Neural cell (in vitro differentiated cells): ENCODE results near the gene ANKEF1. TPM values are rescaled to one million over a fixed set of nuclear protein-coding genes. Genes with fewer than 3 reads are reported as not detected.

Experiments used
- H2AFZ ChIP-seq: fragments of 200-600, 300-800 bp; sonication (generic), shearing (Covaris generic); 2 replicates; pipeline ENCODE4 v1.6.0; 2014; ENCODE audit warnings: low read depth, mild to moderate bottlenecking, antibody characterized with exemption, low read length, moderate library complexity
- H3F3A ChIP-seq: fragments of 200-600 bp; shearing (Covaris generic); 2 replicates; pipeline ENCODE4 v1.6.1; 2016; ENCODE audit warnings: mild to moderate bottlenecking, moderate library complexity, mixed read lengths, antibody characterized with exemption, low read length; ENCODE audit not compliant: insufficient read depth, poor library complexity, severe bottlenecking
- H3K27ac ChIP-seq: fragments of 200-600, 300-800 bp; sonication (generic), shearing (Covaris generic); 2 replicates; pipeline ENCODE4 v1.5.1; 2014; ENCODE audit warnings: mild to moderate bottlenecking, low read length, moderate library complexity
- H3K27me3 ChIP-seq: fragments of 300-800, 200-600 bp; sonication (generic), shearing (Covaris generic); 2 replicates; pipeline ENCODE4 v1.6.0; 2014; ENCODE audit warnings: mild to moderate bottlenecking, low read depth, low read length, moderate library complexity; ENCODE audit not compliant: insufficient read depth
- H3K36me3 ChIP-seq: fragments of 300-800, 200-600 bp; sonication (generic), shearing (Covaris generic); 2 replicates; pipeline ENCODE4 v1.5.1; 2014; ENCODE audit warnings: mild to moderate bottlenecking, antibody characterized with exemption, low read length, moderate library complexity; ENCODE audit not compliant: insufficient read depth
- H3K4me2 ChIP-seq: fragments of 300-800, 200-600 bp; sonication (generic), shearing (Covaris generic); 2 replicates; pipeline ENCODE4 v1.6.0; 2014; ENCODE audit warnings: mild to moderate bottlenecking, low read length
- H3K4me3 ChIP-seq: fragments of 300-800, 200-600 bp; sonication (generic), shearing (Covaris generic); 2 replicates; pipeline ENCODE4 v1.5.1; 2014; ENCODE audit warnings: mild to moderate bottlenecking, low read length, moderate library complexity
- H3K79me2 ChIP-seq: fragments of 200-600 bp; shearing (Covaris generic); replicated peaks from 2 replicates; pipeline ENCODE4 v1.6.0; 2014; ENCODE audit warnings: mild to moderate bottlenecking, low read length, moderate library complexity; ENCODE audit not compliant: insufficient read depth
- H3K9ac ChIP-seq: fragments of 300-800, 200-600 bp; sonication (generic), shearing (Covaris generic); 2 replicates; pipeline ENCODE4 v1.6.1; 2016; ENCODE audit warnings: mild to moderate bottlenecking, low read length, mixed read lengths
- H3K9me2 ChIP-seq: fragments of 200-600 bp; shearing (Covaris generic); 2 replicates; pipeline ENCODE4 v1.6.1; 2016; ENCODE audit warnings: mild to moderate bottlenecking, low read length, mixed read lengths; ENCODE audit not compliant: insufficient read depth
- H3K9me3 ChIP-seq: fragments of 200-600, 300-800 bp; sonication (generic), shearing (Covaris generic); 2 replicates; pipeline ENCODE4 v1.6.1; 2016; ENCODE audit warnings: mild to moderate bottlenecking, mixed run types, low read length, moderate library complexity, mixed read lengths
- H4K20me1 ChIP-seq: fragments of 200-600 bp; shearing (Covaris generic); 2 replicates; pipeline ENCODE4 v1.6.1; 2016; ENCODE audit warnings: mild to moderate bottlenecking, mixed run types; ENCODE audit not compliant: insufficient read depth
- EZH2 ChIP-seq: fragments of 200-600, 300-800 bp; shearing (Covaris generic), sonication (generic); IDR thresholded peaks from 2 replicates; pipeline ENCODE4 v1.6.1; 2014; ENCODE audit warnings: antibody characterized with exemption, low read length, borderline replicate concordance, mild to moderate bottlenecking; ENCODE audit not compliant: insufficient read depth, poor library complexity, severe bottlenecking
- MXI1 ChIP-seq: fragments of 450-650 bp; conservative IDR thresholded peaks from 2 replicates; pipeline ENCODE4 v1.6.1; 2014; ENCODE audit warnings: antibody characterized with exemption, mild to moderate bottlenecking; ENCODE audit not compliant: poor library complexity, severe bottlenecking
- POLR2AphosphoS5 ChIP-seq: IDR thresholded peaks from 2 replicates; pipeline ENCODE4 v1.6.1; 2012
- RAD21 ChIP-seq: fragments of 450-650 bp; conservative IDR thresholded peaks from 2 replicates; pipeline ENCODE4 v1.6.1; 2014; ENCODE audit warnings: antibody characterized with exemption, mild to moderate bottlenecking, moderate library complexity
- SMC3 ChIP-seq: fragments of 450-650 bp; conservative IDR thresholded peaks from 2 replicates; pipeline ENCODE4 v1.6.1; 2014; ENCODE audit warnings: antibody characterized with exemption, mild to moderate bottlenecking, moderate library complexity; ENCODE audit not compliant: poor library complexity
- TAF1 ChIP-seq: IDR thresholded peaks from 2 replicates; pipeline ENCODE4 v1.6.1; 2012; ENCODE audit warnings: low read depth
- polyA plus RNA-seq: library from polyadenylated mRNA; depleted of rRNA; stranded (reverse); fragments of >200 nt; gene quantifications from 2 replicates; pipeline ENCODE4 v1.2.3, GENCODE V29; 2014
- TF ChIP-seq, protein P1 (sequence below): IDR thresholded peaks from 2 replicates; pipeline ENCODE4 v1.6.1; 2012; ENCODE audit warnings: borderline replicate concordance

Gene ANKEF1
- polyA plus RNA-seq, 1 donor from 2014 or later: 3.5 TPM

DNA sequence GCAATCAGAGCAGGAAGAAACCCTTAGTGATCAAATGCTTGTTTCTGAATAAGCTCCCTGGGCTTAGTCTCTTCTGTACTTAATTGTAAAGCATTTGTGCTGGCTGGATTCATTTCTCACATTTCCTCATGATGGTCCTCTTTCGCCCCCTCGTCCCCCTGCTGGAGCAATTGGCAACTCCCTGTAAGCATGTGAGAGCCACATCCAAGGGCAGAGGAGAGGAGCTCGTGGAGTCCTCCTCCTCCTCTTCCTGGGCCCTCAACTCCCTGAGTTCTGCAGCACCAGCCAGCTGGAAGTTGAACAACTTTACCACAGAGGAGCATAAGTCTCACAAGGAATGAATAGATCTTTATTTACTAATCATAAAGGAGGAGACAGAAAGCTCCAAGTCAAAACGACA lies 12.6 kb downstream of the ANKEF1 start:
- H2AFZ ChIP-seq: no peak overlapping the region
- no peaks in the 10 kb centered on the region for H3K27me3 ChIP-seq
- no peaks in the 10 kb centered on the region for H4K20me1 ChIP-seq
- no peaks in the 10 kb centered on the region for H3K9me2 ChIP-seq
- H3K4me3 ChIP-seq: no peak overlapping the region
- H3K36me3 ChIP-seq: no peaks in the 10 kb centered on the region
- no peaks in the 10 kb centered on the region for H3K79me2 ChIP-seq
- H3K9ac ChIP-seq: no peak overlapping the region
- no peak overlapping the region for H3K27ac ChIP-seq
- no peak overlapping the region for H3K4me2 ChIP-seq
- TF ChIP-seq POLR2AphosphoS5 (no peak), SMC3 (no peak), EZH2 (no peak)
- TF ChIP-seq, protein P1, sequence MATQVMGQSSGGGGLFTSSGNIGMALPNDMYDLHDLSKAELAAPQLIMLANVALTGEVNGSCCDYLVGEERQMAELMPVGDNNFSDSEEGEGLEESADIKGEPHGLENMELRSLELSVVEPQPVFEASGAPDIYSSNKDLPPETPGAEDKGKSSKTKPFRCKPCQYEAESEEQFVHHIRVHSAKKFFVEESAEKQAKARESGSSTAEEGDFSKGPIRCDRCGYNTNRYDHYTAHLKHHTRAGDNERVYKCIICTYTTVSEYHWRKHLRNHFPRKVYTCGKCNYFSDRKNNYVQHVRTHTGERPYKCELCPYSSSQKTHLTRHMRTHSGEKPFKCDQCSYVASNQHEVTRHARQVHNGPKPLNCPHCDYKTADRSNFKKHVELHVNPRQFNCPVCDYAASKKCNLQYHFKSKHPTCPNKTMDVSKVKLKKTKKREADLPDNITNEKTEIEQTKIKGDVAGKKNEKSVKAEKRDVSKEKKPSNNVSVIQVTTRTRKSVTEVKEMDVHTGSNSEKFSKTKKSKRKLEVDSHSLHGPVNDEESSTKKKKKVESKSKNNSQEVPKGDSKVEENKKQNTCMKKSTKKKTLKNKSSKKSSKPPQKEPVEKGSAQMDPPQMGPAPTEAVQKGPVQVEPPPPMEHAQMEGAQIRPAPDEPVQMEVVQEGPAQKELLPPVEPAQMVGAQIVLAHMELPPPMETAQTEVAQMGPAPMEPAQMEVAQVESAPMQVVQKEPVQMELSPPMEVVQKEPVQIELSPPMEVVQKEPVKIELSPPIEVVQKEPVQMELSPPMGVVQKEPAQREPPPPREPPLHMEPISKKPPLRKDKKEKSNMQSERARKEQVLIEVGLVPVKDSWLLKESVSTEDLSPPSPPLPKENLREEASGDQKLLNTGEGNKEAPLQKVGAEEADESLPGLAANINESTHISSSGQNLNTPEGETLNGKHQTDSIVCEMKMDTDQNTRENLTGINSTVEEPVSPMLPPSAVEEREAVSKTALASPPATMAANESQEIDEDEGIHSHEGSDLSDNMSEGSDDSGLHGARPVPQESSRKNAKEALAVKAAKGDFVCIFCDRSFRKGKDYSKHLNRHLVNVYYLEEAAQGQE: no peak
- no peaks in the 10 kb centered on the region for H3K9me3 ChIP-seq
- no peaks in the 10 kb centered on the region for H3F3A ChIP-seq

DNA sequence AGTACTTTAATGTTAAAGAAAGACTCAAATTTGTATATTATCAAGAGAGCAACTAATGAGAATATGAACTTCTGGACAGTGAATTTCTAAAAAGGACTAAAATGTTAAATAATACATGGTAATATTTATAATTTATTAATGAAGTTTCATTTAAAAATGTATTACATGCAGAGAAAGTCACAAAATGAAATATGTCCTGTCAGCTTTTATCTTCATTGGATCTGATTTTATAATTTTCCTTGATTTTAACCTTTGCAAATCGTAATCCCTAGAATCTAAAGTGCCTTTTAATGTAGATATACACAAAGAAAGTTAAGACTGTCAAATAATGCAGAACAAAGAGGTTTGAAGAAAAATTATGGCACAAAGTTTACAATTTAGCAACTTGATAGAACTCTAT lies 16.4 kb downstream of the ANKEF1 start:
- no peaks in the 10 kb centered on the region for H3K27me3 ChIP-seq

More for the DNA sequence above, 16.4 kb downstream of the ANKEF1 start:
- Histone ChIP-seq H3K36me3 (no peaks in the 10 kb centered on the region), H3K4me3 (no peak overlapping the region), H3K9me3 (no peaks in the 10 kb centered on the region), H3K79me2 (no peaks in the 10 kb centered on the region), H3K27ac (no peak overlapping the region), H3K9ac (no peak overlapping the region), H4K20me1 (no peaks in the 10 kb centered on the region), H3F3A (no peaks in the 10 kb centered on the region), H3K9me2 (no peaks in the 10 kb centered on the region), H3K4me2 (no peak overlapping the region), H2AFZ (no peak overlapping the region)
- no peak for TF ChIP-seq TAF1
- no peak for TF ChIP-seq POLR2AphosphoS5
- no peak for TF ChIP-seq MXI1
- no peak for TF ChIP-seq RAD21
- no peak for TF ChIP-seq SMC3
- TF ChIP-seq EZH2: no peak
- TF ChIP-seq, protein P1: no peak
